Activated CD4-positive, alpha-beta T cell treated with anti-CD3 and anti-CD28 coated beads, Interleukin-2, Interleukin-6, amounts not matched to agents 100 ng/mL and 50 ng/mL, durations not matched to agents 16 hours and 8 hours (primary cell): ENCODE data around the gene ASB1.
A peak's percentile ranks its signal among the peaks of the same experiment; 100 is the strongest.

Experiments
- DNase-seq: peaks from one replicate; pipeline ENCODE4 v3.0.0-alpha.2; 2020

The ASB1 gene

DNA sequence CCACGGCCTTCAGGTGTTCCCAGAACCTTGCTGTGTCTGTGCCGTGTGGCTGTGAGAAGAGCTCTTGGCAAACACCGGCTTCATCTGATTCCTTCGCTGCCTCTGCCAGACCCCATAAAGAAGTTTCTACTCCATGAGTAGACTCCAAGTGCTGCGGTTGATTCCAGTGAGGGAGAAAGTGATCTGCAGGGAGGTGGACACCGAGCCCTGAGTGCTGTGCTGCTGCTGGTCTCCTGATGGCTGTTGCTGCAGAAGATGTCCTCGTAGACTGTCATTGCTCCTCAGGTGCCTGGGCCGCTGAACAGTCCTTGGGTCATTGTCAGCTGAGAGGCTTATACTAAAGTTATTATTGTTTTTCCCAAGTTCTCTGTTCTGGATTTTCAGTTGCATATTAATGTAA is 19.6 kb downstream of the ASB1 start:
- DNase-seq: no peak

GRCh38 chr2:238448031-238448955 is 21.6 kb downstream of the ASB1 start:
- DNase-seq: no peak

GRCh38 chr2:238449241-238449640 is 22.5 kb downstream of the ASB1 start:
- no peak for DNase-seq

DNA sequence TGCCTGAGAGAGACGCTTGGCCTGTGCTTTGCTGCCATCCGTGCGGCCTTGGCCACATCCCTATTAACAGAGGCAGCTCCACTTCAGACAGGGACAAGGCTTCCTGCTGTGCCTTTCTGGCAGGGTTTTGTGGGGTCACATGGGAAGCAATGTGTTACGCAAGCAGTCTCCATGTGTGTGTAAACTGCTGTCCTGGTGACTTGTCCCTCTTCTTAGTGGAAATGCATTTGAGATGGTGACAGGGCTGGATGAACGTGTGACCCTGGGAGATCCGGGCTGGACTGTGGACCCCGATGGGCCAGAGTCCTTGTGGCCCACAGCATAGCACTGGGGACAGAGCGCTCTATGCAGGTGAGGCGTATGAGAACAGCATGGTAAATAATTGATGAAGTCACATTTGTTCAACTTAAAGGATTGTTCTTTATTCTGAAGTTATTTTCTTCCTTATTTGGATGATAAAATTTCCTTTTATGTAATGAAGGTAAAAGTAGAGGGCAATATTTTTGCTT is 23.2 kb downstream of the ASB1 start:
- no peak for DNase-seq

DNA sequence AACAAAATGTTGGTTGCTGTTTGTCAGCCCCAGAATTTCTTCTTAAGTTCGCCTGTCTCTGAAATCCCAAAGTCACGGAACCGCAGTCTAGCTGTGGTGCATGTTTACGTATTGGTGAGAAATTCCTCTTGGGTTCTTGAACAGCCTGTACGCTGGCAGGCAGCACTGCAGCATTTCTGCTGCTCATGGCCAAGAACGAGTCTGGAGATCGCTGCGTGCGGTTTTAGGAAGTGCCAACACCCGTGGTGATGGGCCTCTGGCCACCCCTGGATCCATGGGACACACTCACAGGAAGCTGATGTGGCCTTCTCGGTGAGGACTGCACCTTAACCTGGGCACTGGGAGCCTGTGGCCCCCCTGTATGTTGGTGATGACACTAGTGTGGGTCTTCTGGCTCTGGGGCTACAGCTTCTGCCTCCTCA is 23.7 kb downstream of the ASB1 start:
- no peak for DNase-seq

- no peak for DNase-seq
Observed at GRCh38 chr2:238453842-238454241, 27.1 kb downstream of the ASB1 start.

DNA sequence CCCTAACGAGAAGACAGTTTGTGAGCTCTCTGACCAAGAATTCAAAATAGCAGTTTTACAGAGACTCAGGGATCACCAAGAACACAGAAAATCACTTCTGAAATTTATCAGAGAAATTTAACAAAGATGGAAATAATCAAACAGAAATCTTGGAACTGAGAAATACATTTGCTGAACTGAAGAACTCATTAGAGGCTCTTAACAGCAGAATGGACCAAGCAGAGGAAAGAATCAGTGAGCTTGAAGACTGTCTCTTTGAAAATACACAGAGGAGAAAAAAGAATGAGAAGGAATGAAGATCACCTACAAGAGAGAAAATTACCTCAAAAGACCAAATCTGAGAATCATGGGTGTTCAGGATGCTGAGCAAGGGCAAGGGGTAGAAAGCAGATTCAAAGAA is 29.7 kb downstream of the ASB1 start:
- no peak for DNase-seq

- no peak for DNase-seq
Observed at GRCh38 chr2:238456970-238457926, 30.5 kb downstream of the ASB1 start.

GRCh38 chr2:238457927-238458324 is 31.2 kb downstream of the ASB1 start:
- DNase-seq: no peak

- DNase-seq: no peak
Observed at GRCh38 chr2:238458651-238459050, 31.9 kb downstream of the ASB1 start.

GRCh38 chr2:238459081-238459629 is 32.4 kb downstream of the ASB1 start:
- DNase-seq: no peak

DNA sequence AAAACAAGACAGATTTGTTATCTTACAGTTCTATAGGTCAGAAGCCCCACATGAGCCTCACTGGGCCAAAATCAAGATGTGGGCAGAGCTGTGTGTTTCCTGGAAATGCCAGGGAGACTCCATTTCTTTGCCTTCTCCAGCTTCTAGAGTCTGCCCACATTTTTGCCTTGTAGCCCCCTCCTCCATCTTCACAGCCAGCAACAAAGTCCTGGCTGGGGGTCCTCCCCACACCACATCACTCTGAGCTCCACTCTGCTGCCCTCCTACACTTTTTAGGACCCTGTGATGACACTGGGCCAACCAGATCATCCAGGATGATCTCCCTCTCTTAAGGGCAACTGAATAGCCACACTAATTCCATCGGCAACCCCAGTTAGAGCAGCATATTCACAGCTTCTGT is 34.3 kb downstream of the ASB1 start:
- no peak for DNase-seq

GRCh38 chr2:238461491-238461890 is 34.8 kb downstream of the ASB1 start:
- no peak for DNase-seq

DNA sequence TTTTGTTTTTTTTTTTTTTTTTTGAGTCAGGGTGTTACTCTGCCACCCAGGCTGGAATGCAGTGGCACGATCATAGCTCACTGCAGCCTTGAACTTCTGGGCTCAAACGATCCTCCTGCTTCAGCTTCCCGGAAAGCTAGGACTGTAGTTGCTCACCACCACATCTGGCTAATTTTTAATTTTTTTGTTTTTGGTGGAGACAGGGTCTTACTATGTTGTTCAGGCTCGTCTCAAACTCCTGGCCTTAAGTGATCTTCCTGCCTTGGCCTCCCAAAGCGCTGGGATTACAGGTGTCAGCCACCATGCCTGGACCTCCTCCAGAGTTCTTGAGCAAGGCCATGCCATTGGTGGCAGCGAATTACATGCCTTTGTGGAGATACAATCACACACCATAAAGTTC is 35.2 kb downstream of the ASB1 start:
- no peak for DNase-seq

DNA sequence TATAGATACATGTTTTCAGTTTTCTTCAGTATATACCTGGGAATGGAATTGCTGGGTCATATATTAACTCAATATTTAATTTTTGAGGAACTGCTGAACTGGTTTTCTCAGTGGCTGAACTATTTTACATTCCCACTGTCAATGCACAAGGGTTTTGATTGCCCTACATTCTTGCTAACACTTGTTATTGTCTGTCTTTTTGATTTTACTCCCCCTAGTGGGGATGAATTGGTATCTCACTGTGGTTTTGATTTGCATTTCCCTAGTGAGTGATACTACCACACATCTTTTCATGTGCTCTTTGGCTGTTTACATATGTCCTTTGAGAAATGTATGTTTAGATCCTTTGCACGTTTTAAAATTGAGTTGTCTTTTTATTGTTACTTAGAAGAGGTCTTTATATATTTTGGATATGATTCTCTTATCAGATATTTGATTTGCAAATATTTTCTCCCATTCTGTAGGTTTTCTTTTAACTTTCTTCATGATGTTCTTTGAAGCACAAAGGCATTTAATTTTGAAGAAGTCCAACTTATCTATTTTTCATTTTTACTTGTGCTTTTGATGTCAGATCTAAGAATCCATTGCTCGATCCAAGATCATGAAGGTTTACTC is 36.2 kb downstream of the ASB1 start:
- peak; percentile 67 for DNase-seq

GRCh38 chr2:238464389-238464788 is 37.7 kb downstream of the ASB1 start:
- no peak for DNase-seq

GRCh38 chr2:238465487-238466242 is 38.9 kb downstream of the ASB1 start:
- DNase-seq: no peak

- DNase-seq: no peak
Observed at GRCh38 chr2:238466243-238466756, 39.6 kb downstream of the ASB1 start.

DNA sequence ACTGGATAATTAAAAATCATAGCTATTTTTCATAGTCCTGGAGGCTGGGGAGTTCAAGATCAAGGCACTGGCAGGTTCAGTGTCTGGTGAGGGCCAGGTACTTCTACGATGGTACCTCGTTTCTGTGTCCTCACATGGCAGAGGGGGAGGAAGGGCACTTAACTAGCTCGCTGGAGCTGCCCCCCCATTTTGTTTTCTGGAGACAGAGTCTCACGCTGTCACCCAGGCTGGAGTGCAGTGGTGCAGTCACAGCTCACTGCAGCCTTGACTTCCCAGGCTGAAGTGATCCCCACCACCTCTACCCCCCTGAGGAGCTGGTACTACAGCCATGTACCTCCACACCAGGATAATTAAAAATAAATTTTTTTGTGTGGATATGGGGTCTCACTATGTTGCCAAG is 40.3 kb downstream of the ASB1 start:
- DNase-seq: no peak

GRCh38 chr2:238467792-238468191 is 41.1 kb downstream of the ASB1 start:
- DNase-seq: no peak

GRCh38 chr2:238469155-238469554 is 42.4 kb downstream of the ASB1 start:
- no peak for DNase-seq

DNA sequence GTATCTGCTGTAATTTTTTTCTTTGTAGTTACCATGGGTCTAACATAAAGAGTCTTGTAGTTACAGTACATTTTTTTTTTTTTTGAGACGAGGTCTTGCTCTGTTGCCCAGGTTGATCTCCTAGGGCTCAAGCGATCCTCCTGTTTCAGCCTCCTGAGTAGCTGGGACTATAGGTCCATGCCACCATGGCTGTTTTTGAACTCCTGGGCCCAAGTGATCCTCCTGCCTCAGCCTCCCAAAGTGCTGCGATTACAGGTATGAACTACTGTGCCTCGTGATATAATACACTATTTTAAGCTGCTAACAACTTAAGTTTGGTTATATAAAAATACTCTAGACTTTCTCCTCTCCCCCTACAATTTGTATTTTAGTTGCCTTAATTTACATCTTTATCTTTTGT is 46.3 kb downstream of the ASB1 start:
- no peak for DNase-seq
